Right cardiac atrium (tissue), 5 donors: ENCODE results near the gene SLC25A47. TPM values are rescaled to one million over a fixed set of nuclear protein-coding genes. Genes with fewer than 3 reads are reported as not detected.
"Not testable (repeated sequence)": the region's sequence is repeated elsewhere in the genome, so short reads cannot be mapped to it uniquely, and the experiment has no call there.

Experiments used
- ATAC-seq, 2 donors: fragments of 200-7000 bp; cut with Tn5 transposase; one replicate each; pipeline versions ENCODE4 v1.8.0 to v1.9.1; 2020; ENCODE audit warnings: moderate library complexity in 2 of 2, mild to moderate bottlenecking in 1 of 2
- DNase-seq, 3 donors: peaks; one replicate each; pipeline ENCODE4 v3.0.0-alpha.2; 2020
- H3K27ac ChIP-seq: one replicate; pipeline ENCODE4 v1.5.1; 2013; ENCODE audit warnings: mild to moderate bottlenecking, low read length, control low read depth, moderate library complexity
- H3K27me3 ChIP-seq: one replicate; pipeline ENCODE4 v1.6.1; 2013; ENCODE audit not compliant: control insufficient read depth, insufficient read depth
- H3K4me1 ChIP-seq: one replicate; pipeline ENCODE4 v1.6.1; 2013; ENCODE audit warnings: low read length; ENCODE audit not compliant: control insufficient read depth, insufficient read depth
- H3K4me3 ChIP-seq: one replicate; pipeline ENCODE4 v1.5.1; 2013; ENCODE audit warnings: low read length, control low read depth
- H3K9me3 ChIP-seq: one replicate; pipeline ENCODE4 v1.6.1; 2013; ENCODE audit warnings: low read length; ENCODE audit not compliant: control insufficient read depth
- WGBS: extraction: QIAGEN DNeasy Blood & Tissue Kit; methylation state at CpG from one replicate; pipeline ENCODE4 v1.1.7; 2013; 5-methylcytosine and 5-hydroxymethylcytosine counted together
- intact Hi-C, 4 donors: fragments of 100-400 bp; cut with DNase I; formaldehyde crosslinking; loops; one replicate each; pipeline versions ENCODE4 v1.11.0 to v1.14.0; 2022 to 2023
- long read RNA-seq, 4 donors: library from polyadenylated mRNA; unstranded; transcript quantifications; one replicate each; pipeline ENCODE4 v2.0.0, GENCODE V29; 2020 to 2021
- polyA plus RNA-seq: library from polyadenylated mRNA; stranded (reverse); fragments of 200-250 nt; gene quantifications from one replicate; pipeline ENCODE4 v1.2.3, GENCODE V29; 2013
- total RNA-seq, 4 donors: library from RNA; stranded (reverse); fragmentation: NEBNext Ultra II Directional; extraction: Animal tissue kit (Norgen Biotek cat#: 25700); gene quantifications; one replicate each; pipeline ENCODE4 v1.2.1, GENCODE V29; 2021
- donor health status: healthy with polysubstance abuse.
- donor health status: DM: no; HTN: yes; CAD: no.
- donor health status: DM: no; HTN: no; CAD: no.
- donor health status: DM: no; HTN: yes; CAD: no; lungs with severe emphysema.
- donor health status: DM: yes; HTN: yes; CAD: no.

Gene SLC25A47, protein sequence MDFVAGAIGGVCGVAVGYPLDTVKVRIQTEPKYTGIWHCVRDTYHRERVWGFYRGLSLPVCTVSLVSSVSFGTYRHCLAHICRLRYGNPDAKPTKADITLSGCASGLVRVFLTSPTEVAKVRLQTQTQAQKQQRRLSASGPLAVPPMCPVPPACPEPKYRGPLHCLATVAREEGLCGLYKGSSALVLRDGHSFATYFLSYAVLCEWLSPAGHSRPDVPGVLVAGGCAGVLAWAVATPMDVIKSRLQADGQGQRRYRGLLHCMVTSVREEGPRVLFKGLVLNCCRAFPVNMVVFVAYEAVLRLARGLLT
- total RNA-seq (not detected), polyA plus RNA-seq (not detected)
- long read RNA-seq, donor 1: 0 reads
- long read RNA-seq, donor 2: 0 reads
- long read RNA-seq, donor 3, partial matches to known transcripts: 0 of 1 reads
- long read RNA-seq, donor 3, other reads (novel, unspliced or antisense): 1 of 1 reads
- long read RNA-seq, donor 4: 0 reads

DNA sequence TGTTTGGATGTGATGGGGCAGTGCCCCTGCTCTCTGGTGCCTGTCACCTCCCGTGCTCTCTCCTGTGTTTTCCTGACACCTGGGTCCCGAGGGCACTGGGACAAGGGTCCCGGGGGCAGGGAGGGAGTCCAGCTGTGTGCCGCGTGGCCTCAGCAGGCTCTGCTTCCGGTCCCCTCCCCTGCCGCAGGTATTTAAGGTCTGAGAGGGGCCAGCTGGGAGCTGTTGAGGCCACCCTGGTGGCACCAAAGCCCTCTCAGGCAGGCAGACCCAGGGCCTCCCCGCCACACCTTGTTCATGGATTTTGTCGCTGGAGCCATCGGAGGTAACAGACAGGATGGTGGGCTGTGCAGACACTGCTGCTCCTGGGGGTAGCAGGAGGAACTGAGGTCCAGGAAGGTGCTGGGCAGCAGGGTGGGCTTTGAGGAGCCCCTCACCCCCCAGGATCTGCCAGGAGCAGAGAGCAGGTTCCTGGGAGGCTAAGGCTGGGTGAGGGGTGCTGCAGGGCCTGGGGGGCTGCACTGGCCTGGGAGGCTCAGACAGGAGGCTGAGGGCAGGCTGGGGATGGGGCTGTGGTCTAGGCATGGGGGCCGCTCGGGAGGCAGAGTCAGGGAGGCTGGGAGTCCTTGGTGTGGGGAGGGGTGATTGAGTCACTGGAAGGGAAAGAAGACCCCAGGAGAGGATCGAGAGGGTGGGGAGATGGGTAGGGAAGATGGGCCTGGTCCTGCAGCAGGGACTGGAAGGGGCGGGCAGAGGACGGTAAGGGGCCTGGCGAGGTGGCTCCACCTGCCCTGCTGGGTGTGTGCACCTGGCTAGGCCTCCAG lies at the start of gene SLC25A47:
TSS of gene SLC25A47 (plus strand) at position 219 of the 821 bp plus-strand sequence. CDS start at position 295, 76 bp downstream.
- peak in 1 of 3 donors; percentile 34 for DNase-seq
- H3K27ac ChIP-seq: no peak within 1 kb of the TSS
- no peak within 1 kb of the TSS for H3K4me3 ChIP-seq
- no peak for ATAC-seq
- no peaks in the 10 kb centered on the region for H3K4me1 ChIP-seq
- intact Hi-C loops: no loop called here
- H3K9me3 ChIP-seq: no peaks in the 10 kb centered on the region
- no peaks in the 10 kb centered on the region for H3K27me3 ChIP-seq
- 92% methylated on average over 16 of the region's 16 CpGs for WGBS

- Histone ChIP-seq H3K27me3 (no peaks in the 10 kb centered on the region), H3K27ac (no peak overlapping the region), H3K4me3 (no peak overlapping the region), H3K9me3 (no peaks in the 10 kb centered on the region), H3K4me1 (no peaks in the 10 kb centered on the region)
- 92% methylated on average over 4 of the region's 4 CpGs for WGBS
- no peak for ATAC-seq
- intact Hi-C loops: loop anchor here in 1 of 4 donors (10.0 kb wide), 1 partner anchor 371 kb away; no protein-coding TSS in a partner anchor
- no peak for DNase-seq
Observed at GRCh38 chr14:100274250-100274649, 48.9 kb upstream of the SLC25A47 start.

GRCh38 chr14:100275214-100275613 lies 47.9 kb upstream of the SLC25A47 start:
- intact Hi-C loops: loop anchor here in 1 of 4 donors (10.0 kb wide), 1 partner anchor 370 kb away; no protein-coding TSS in a partner anchor
- Histone ChIP-seq H3K9me3 (no peaks in the 10 kb centered on the region), H3K27ac (no peak overlapping the region), H3K27me3 (no peaks in the 10 kb centered on the region), H3K4me1 (no peaks in the 10 kb centered on the region), H3K4me3 (no peak overlapping the region)
- DNase-seq (no peak), ATAC-seq (no peak)
- 70% methylated on average over 7 of the region's 7 CpGs for WGBS

DNA sequence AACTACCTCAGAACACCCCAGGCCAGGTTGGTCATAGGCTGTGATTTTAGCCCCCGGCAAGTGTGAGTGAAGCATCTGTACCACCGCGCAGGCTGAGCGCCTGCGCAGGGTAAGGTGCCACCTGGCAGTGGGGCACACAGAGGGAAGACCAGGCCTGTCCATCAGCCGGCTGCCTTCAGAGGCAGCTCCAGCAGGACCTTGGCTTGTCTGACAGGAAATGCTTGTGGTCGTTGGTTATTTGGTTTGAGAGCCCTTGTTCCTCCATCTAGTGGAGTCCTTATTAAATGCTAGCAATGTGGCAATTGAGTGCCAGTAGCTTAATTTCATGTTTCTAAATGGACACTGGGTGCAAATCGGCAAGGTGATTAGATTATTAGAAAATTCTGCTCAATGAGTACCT lies 44.4 kb upstream of the SLC25A47 start:
- H3K27me3 ChIP-seq: no peaks in the 10 kb centered on the region
- no peak overlapping the region for H3K4me3 ChIP-seq
- intact Hi-C loops: loop anchor here in 1 of 4 donors (10.0 kb wide), 1 partner anchor 366 kb away; no protein-coding TSS in a partner anchor
- WGBS: 67% methylated on average over 8 of the region's 8 CpGs
- peak in 1 of 2 donors; percentile 24 for ATAC-seq
- H3K4me1 ChIP-seq: peaks cover 5% of the 10 kb centered on the region
- H3K27ac ChIP-seq: no peak overlapping the region
- no peak for DNase-seq
- H3K9me3 ChIP-seq: no peaks in the 10 kb centered on the region

- H3K27me3 ChIP-seq: no peaks in the 10 kb centered on the region
- no peak overlapping the region for H3K27ac ChIP-seq
- peaks cover 5% of the 10 kb centered on the region for H3K4me1 ChIP-seq
- H3K9me3 ChIP-seq: no peaks in the 10 kb centered on the region
- no peak overlapping the region for H3K4me3 ChIP-seq
- intact Hi-C loops: loop anchor here in 1 of 4 donors (10.0 kb wide), 1 partner anchor 366 kb away; no protein-coding TSS in a partner anchor
- 83% methylated on average over 2 of the region's 2 CpGs for WGBS
- ATAC-seq (no peak), DNase-seq (no peak)
Observed at GRCh38 chr14:100279133-100279532, 44.0 kb upstream of the SLC25A47 start.

DNA sequence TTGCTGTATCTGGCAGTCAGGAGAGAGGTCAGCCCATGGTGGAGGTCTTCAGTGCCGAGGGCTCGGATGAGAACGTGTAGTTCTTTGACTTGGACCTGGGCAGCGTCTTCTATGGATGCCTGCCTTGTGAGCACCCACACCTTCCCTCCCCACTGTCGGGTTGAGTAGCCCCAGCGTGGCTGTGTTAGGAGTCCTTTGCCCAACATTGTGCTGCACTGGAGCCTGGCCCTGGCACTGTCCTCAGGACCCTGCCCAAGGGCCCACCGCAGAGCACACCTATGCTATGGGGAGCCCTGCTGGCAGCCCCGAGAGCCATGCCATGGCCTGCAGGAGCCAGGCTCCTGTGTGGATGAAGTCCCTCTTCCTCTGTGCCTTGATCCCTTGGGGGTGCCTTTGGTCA lies 43.6 kb upstream of the SLC25A47 start:
- intact Hi-C loops: loop anchor here in 1 of 4 donors (10.0 kb wide), 1 partner anchor 365 kb away; no protein-coding TSS in a partner anchor
- ATAC-seq (no peak), DNase-seq (no peak)
- 93% methylated on average over 8 of the region's 8 CpGs for WGBS
- peaks cover 5% of the 10 kb centered on the region for H3K4me1 ChIP-seq
- no peak overlapping the region for H3K27ac ChIP-seq
- H3K9me3 ChIP-seq: no peaks in the 10 kb centered on the region
- H3K4me3 ChIP-seq: no peak overlapping the region
- H3K27me3 ChIP-seq: no peaks in the 10 kb centered on the region

GRCh38 chr14:100281286-100282082 lies 41.7 kb upstream of the SLC25A47 start:
- intact Hi-C loops: no loop called here
- Histone ChIP-seq H3K4me1 (peaks cover 8% of the 10 kb centered on the region), H3K27ac (no peak overlapping the region), H3K4me3 (no peak overlapping the region), H3K9me3 (no peaks in the 10 kb centered on the region), H3K27me3 (no peaks in the 10 kb centered on the region)
- no peak for DNase-seq
- 63% methylated on average over 11 of the region's 11 CpGs for WGBS
- ATAC-seq: no peak

DNA sequence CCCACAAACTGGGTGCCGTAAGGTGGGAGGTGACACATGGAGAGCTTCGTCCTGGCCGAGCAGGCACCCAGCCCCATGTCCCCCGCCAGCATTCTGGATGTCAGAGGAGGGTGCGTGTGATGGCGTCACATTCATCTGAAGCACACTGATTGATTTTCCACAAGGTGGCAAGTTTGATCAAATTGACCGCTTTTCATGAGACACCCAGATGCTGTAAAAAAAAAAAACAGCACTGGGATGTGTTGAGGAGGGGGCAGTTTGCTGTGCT lies 41.1 kb upstream of the SLC25A47 start:
- intact Hi-C loops: no loop called here

GRCh38 chr14:100282766-100283419 lies 40.2 kb upstream of the SLC25A47 start:
- H3K4me1 ChIP-seq: peaks cover 8% of the 10 kb centered on the region
- DNase-seq (no peak), ATAC-seq (no peak)
- H3K4me3 ChIP-seq: no peak overlapping the region
- no peaks in the 10 kb centered on the region for H3K27me3 ChIP-seq
- no peaks in the 10 kb centered on the region for H3K9me3 ChIP-seq
- intact Hi-C loops: no loop called here
- 74% methylated on average over 9 of the region's 9 CpGs for WGBS
- peak overlapping the region; percentile 14 for H3K27ac ChIP-seq

More for the DNA sequence above, 41.1 kb upstream of the SLC25A47 start:
- ATAC-seq (no peak), DNase-seq (no peak)
- Histone ChIP-seq H3K9me3 (no peaks in the 10 kb centered on the region), H3K4me1 (peaks cover 8% of the 10 kb centered on the region), H3K27me3 (no peaks in the 10 kb centered on the region), H3K4me3 (no peak overlapping the region), H3K27ac (no peak overlapping the region)
- WGBS: 87% methylated on average over 7 of the region's 7 CpGs

- H3K27me3 ChIP-seq, H3K4me3 ChIP-seq, H3K27ac ChIP-seq, DNase-seq, H3K9me3 ChIP-seq, H3K4me1 ChIP-seq, intact Hi-C loops, ATAC-seq: not testable (repeated sequence)
- WGBS: 87% methylated on average over 9 of the region's 9 CpGs
Observed at GRCh38 chr14:100283436-100283835, 39.7 kb upstream of the SLC25A47 start.
